Activated T-cell treated with anti-CD3 and anti-CD28 coated beads, Interleukin-2, amount 50 U/mL, for 4 hours (primary cell): ENCODE results near the gene PCDH15. TPM values are rescaled to one million over a fixed set of nuclear protein-coding genes. Genes with fewer than 3 reads are reported as not detected.
"Not testable (repeated sequence)": the region's sequence is repeated elsewhere in the genome, so short reads cannot be mapped to it uniquely, and the experiment has no call there.

Experiments used
- ATAC-seq, 2 donors: fragments of 200-7000 bp; cut with Tn5 transposase; one replicate each; pipeline ENCODE4 v1.10.0; 2021
- DNase-seq: peaks from one replicate; pipeline ENCODE4 v3.0.0-alpha.2; 2020
- H3K27me3 Mint-ChIP-seq: one replicate; pipeline ENCODE4 v1.8.0; 2021; ENCODE audit warnings: low read depth, mixed read lengths
- H3K36me3 Mint-ChIP-seq: one replicate; pipeline ENCODE4 v1.8.0; 2022; ENCODE audit warnings: mixed read lengths; ENCODE audit not compliant: insufficient read depth
- H3K4me1 Mint-ChIP-seq: one replicate; pipeline ENCODE4 v1.8.0; 2021; ENCODE audit warnings: low read depth, mixed read lengths
- H3K4me3 Mint-ChIP-seq: one replicate; pipeline ENCODE4 v1.8.0; 2021; ENCODE audit warnings: mild to moderate bottlenecking, moderate library complexity, mixed read lengths
- H3K9me3 Mint-ChIP-seq: one replicate; pipeline ENCODE4 v1.8.0; 2021; ENCODE audit warnings: mixed read lengths
- total RNA-seq, 3 donors: library from RNA; stranded (reverse); gene quantifications; one replicate each; pipeline ENCODE4 v1.2.1, GENCODE V29; 2021

Gene PCDH15
- total RNA-seq, 3 donors from 2014 or later = not detected

- Mint-ChIP-seq H3K27me3 (no peaks in the 10 kb centered on the region), H3K36me3 (no peaks in the 10 kb centered on the region), H3K4me3 (no peak overlapping the region), H3K9me3 (peaks cover 5% of the 10 kb centered on the region), H3K4me1 (no peaks in the 10 kb centered on the region)
- ATAC-seq = no peak
- DNase-seq = no peak
These were observed 241.5 kb downstream of the PCDH15 start for GRCh38 chr10:54559498-54559897.

- H3K4me3 Mint-ChIP-seq = no peak overlapping the region
- no peak for ATAC-seq
- no peaks in the 10 kb centered on the region for H3K27me3 Mint-ChIP-seq
- peaks cover 5% of the 10 kb centered on the region for H3K9me3 Mint-ChIP-seq
- DNase-seq = no peak
- H3K36me3 Mint-ChIP-seq = no peaks in the 10 kb centered on the region
- H3K4me1 Mint-ChIP-seq = no peaks in the 10 kb centered on the region
These were observed 247.0 kb downstream of the PCDH15 start for GRCh38 chr10:54554028-54554427.

DNA sequence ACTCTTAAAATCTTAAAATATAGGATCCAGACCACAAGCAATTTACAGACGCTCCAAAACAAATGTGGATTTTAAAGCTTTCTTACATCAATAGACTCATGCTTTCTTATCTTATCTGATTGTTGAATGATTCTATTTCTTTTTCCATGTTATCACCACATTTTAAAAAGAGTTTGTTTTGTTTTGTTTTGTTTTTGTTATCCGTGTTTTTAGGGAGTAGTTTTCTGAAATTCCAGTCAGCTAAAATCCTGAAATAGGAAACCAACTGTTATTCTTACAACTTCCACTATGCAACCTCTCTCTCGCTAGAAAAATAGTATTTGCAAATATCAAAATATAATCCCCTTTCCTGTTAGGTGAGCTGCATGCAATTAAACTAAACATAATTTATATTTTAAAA lies 251.0 kb downstream of the PCDH15 start:
- no peak overlapping the region for H3K4me3 Mint-ChIP-seq
- ATAC-seq = no peak

GRCh38 chr10:54531296-54531695 lies 269.7 kb downstream of the PCDH15 start:
- no peak overlapping the region for H3K4me3 Mint-ChIP-seq
- ATAC-seq (no peak), DNase-seq (no peak)
- H3K36me3 Mint-ChIP-seq = no peaks in the 10 kb centered on the region
- H3K9me3 Mint-ChIP-seq = peaks cover 16% of the 10 kb centered on the region
- H3K27me3 Mint-ChIP-seq = no peaks in the 10 kb centered on the region
- no peaks in the 10 kb centered on the region for H3K4me1 Mint-ChIP-seq

More for the DNA sequence above, 251.0 kb downstream of the PCDH15 start:
- Mint-ChIP-seq H3K27me3 (no peaks in the 10 kb centered on the region), H3K4me1 (no peaks in the 10 kb centered on the region), H3K36me3 (no peaks in the 10 kb centered on the region), H3K9me3 (peaks cover 4% of the 10 kb centered on the region)
- no peak for DNase-seq

- no peak for DNase-seq
- no peaks in the 10 kb centered on the region for H3K27me3 Mint-ChIP-seq
- peaks cover 16% of the 10 kb centered on the region for H3K9me3 Mint-ChIP-seq
- ATAC-seq = no peak
- no peaks in the 10 kb centered on the region for H3K36me3 Mint-ChIP-seq
- H3K4me3 Mint-ChIP-seq = no peak overlapping the region
- no peaks in the 10 kb centered on the region for H3K4me1 Mint-ChIP-seq
These were observed 270.7 kb downstream of the PCDH15 start for GRCh38 chr10:54530299-54530698.

- ATAC-seq = no peak
- H3K27me3 Mint-ChIP-seq = no peaks in the 10 kb centered on the region
- peaks cover 14% of the 10 kb centered on the region for H3K9me3 Mint-ChIP-seq
- DNase-seq = no peak
- H3K4me1 Mint-ChIP-seq = no peaks in the 10 kb centered on the region
- H3K36me3 Mint-ChIP-seq = no peaks in the 10 kb centered on the region
- no peak overlapping the region for H3K4me3 Mint-ChIP-seq
These were observed 275.2 kb downstream of the PCDH15 start for GRCh38 chr10:54525816-54526215.

- not testable (repeated sequence) for H3K4me1 Mint-ChIP-seq, H3K4me3 Mint-ChIP-seq, ATAC-seq, H3K36me3 Mint-ChIP-seq, H3K27me3 Mint-ChIP-seq, DNase-seq
- peaks cover 12% of the 10 kb centered on the region for H3K9me3 Mint-ChIP-seq
These were observed 285.8 kb downstream of the PCDH15 start for GRCh38 chr10:54515244-54515643.

GRCh38 chr10:54503863-54504262 lies 297.2 kb downstream of the PCDH15 start:
- Mint-ChIP-seq H3K36me3 (no peaks in the 10 kb centered on the region), H3K4me1 (no peaks in the 10 kb centered on the region), H3K27me3 (no peaks in the 10 kb centered on the region), H3K4me3 (no peak overlapping the region), H3K9me3 (peaks cover 18% of the 10 kb centered on the region)
- DNase-seq = no peak
- no peak for ATAC-seq

GRCh38 chr10:54501929-54502328 lies 299.1 kb downstream of the PCDH15 start:
- Mint-ChIP-seq H3K4me3 (no peak overlapping the region), H3K27me3 (no peaks in the 10 kb centered on the region), H3K9me3 (peaks cover 15% of the 10 kb centered on the region), H3K36me3 (no peaks in the 10 kb centered on the region), H3K4me1 (no peaks in the 10 kb centered on the region)
- ATAC-seq (no peak), DNase-seq (no peak)

DNA sequence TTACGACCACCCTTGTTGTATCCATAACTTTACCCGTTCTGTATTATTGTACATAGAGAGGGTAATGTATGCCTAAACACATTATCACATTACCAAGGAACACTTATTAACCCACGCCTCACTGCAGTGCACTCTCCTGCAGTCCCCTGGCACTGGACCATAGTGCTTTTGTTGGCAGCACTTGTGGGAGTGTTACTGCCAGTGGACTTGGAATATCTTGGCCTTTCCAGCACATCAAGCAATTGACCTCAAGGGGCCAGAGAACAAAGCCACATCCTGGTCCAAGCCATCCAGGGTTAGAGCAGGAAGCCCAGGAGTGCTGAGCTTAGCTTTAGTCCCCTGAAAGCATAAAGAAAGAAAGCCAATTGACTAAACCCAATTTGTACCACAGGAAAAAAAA lies 304.2 kb downstream of the PCDH15 start:
- Mint-ChIP-seq H3K4me3 (no peak overlapping the region), H3K9me3 (peaks cover 26% of the 10 kb centered on the region), H3K4me1 (no peaks in the 10 kb centered on the region), H3K27me3 (no peaks in the 10 kb centered on the region), H3K36me3 (no peaks in the 10 kb centered on the region)
- DNase-seq (no peak), ATAC-seq (no peak)

- H3K4me1 Mint-ChIP-seq = no peaks in the 10 kb centered on the region
- no peak overlapping the region for H3K4me3 Mint-ChIP-seq
- H3K27me3 Mint-ChIP-seq = no peaks in the 10 kb centered on the region
- no peaks in the 10 kb centered on the region for H3K36me3 Mint-ChIP-seq
- DNase-seq (no peak), ATAC-seq (no peak)
- peaks cover 12% of the 10 kb centered on the region for H3K9me3 Mint-ChIP-seq
These were observed 313.3 kb downstream of the PCDH15 start for GRCh38 chr10:54487743-54488142.

- no peak for ATAC-seq
- Mint-ChIP-seq H3K9me3 (peaks cover 13% of the 10 kb centered on the region), H3K4me1 (no peaks in the 10 kb centered on the region), H3K36me3 (no peaks in the 10 kb centered on the region), H3K27me3 (no peaks in the 10 kb centered on the region), H3K4me3 (no peak overlapping the region)
- DNase-seq = no peak
These were observed 315.1 kb downstream of the PCDH15 start for GRCh38 chr10:54485971-54486370.

DNA sequence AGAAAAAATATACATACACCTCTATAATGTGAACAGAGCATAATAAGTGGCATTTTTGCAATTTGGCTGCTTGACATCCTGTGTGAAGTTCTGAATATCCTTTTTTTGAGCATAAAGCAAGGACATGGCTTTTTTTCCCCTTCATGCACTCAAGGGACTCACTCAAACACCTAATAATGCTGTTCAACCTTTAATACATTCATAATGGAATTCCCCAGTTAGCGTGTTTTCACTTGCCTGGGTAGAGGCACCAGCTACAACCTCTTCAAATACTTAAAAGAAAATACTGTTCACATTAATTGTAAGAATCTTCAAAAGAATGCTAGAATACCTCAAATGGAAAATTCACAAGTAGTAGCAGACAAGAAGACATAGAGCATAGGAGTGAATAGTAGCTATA lies 316.8 kb downstream of the PCDH15 start:
- no peaks in the 10 kb centered on the region for H3K36me3 Mint-ChIP-seq
- DNase-seq = no peak
- ATAC-seq = no peak
- no peaks in the 10 kb centered on the region for H3K4me1 Mint-ChIP-seq
- no peaks in the 10 kb centered on the region for H3K27me3 Mint-ChIP-seq
- H3K4me3 Mint-ChIP-seq = no peak overlapping the region
- H3K9me3 Mint-ChIP-seq = peaks cover 15% of the 10 kb centered on the region

DNA sequence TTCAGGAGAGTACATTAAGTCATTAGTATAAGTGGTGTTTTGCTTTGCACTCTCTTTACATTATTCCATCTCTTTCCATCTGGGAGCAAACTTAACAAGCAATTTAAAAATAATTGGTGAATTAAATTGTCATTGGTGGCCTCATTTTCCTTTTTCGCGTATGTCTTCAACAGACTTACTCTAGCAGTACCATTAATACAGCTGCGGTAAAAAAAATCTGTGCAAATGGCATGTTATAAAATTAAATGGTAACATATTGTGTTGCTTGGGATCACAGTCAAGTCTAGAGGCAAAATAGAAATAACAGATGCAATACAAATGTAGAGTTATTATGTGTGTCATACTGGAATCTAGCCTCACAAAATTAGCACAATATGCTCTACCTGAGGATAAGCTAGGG lies 322.4 kb downstream of the PCDH15 start:
- peaks cover 7% of the 10 kb centered on the region for H3K9me3 Mint-ChIP-seq
- no peaks in the 10 kb centered on the region for H3K27me3 Mint-ChIP-seq
- no peaks in the 10 kb centered on the region for H3K36me3 Mint-ChIP-seq
- no peaks in the 10 kb centered on the region for H3K4me1 Mint-ChIP-seq
- DNase-seq (no peak), ATAC-seq (no peak)
- H3K4me3 Mint-ChIP-seq = no peak overlapping the region

GRCh38 chr10:54477738-54478137 lies 323.3 kb downstream of the PCDH15 start:
- no peaks in the 10 kb centered on the region for H3K27me3 Mint-ChIP-seq
- peaks cover 6% of the 10 kb centered on the region for H3K9me3 Mint-ChIP-seq
- no peak for DNase-seq
- no peaks in the 10 kb centered on the region for H3K36me3 Mint-ChIP-seq
- H3K4me3 Mint-ChIP-seq = no peak overlapping the region
- ATAC-seq = no peak
- no peaks in the 10 kb centered on the region for H3K4me1 Mint-ChIP-seq

DNA sequence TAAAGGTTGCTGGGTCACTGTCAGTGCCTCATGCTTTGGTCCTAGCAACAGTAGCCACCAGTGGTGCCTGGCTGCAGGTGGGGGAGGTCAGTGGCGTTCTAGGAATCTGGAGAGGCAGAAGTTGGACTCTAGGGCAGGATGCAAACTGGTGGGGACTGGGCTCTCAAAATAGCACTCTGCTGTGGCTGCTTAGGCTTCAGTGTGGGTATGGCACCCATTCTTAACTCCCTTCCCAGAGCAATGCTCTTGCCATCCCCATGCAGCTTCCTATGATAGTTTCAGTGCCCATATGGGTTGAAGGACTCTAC lies 330.8 kb downstream of the PCDH15 start:
- ATAC-seq (no peak), DNase-seq (no peak)
- H3K4me3 Mint-ChIP-seq = no peak overlapping the region
- H3K36me3 Mint-ChIP-seq = no peaks in the 10 kb centered on the region
- peaks cover 18% of the 10 kb centered on the region for H3K9me3 Mint-ChIP-seq
- H3K27me3 Mint-ChIP-seq = no peaks in the 10 kb centered on the region
- H3K4me1 Mint-ChIP-seq = no peaks in the 10 kb centered on the region
